ENCODE results near the gene RGS6. TPM values are rescaled to one million over a fixed set of nuclear protein-coding genes. Genes with fewer than 3 reads are reported as not detected.

Gene RGS6
- polyA plus RNA-seq, 3 donors = not detected

DNA sequence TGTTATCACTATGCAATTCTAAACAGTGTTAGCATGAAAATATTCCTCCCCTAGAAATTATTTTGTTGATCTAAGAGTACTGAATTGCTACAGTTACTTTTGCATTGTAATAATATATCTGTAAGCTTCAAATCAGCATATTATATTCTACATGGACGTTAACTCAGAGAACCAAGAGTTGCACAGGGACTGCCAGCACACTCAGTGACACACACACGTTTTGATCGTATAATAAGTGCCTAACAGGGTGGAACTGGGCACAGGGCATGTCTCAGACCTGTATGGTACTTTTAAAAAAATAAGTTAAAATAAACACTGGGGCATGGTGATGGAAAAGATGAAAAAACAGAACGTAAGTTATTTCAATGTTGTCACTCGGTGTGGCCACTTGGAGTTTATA is 451.6 kb downstream of the RGS6 start:
- no peaks in the 10 kb centered on the region for H3K9me3 Mint-ChIP-seq
- TF ChIP-seq, protein P1, sequence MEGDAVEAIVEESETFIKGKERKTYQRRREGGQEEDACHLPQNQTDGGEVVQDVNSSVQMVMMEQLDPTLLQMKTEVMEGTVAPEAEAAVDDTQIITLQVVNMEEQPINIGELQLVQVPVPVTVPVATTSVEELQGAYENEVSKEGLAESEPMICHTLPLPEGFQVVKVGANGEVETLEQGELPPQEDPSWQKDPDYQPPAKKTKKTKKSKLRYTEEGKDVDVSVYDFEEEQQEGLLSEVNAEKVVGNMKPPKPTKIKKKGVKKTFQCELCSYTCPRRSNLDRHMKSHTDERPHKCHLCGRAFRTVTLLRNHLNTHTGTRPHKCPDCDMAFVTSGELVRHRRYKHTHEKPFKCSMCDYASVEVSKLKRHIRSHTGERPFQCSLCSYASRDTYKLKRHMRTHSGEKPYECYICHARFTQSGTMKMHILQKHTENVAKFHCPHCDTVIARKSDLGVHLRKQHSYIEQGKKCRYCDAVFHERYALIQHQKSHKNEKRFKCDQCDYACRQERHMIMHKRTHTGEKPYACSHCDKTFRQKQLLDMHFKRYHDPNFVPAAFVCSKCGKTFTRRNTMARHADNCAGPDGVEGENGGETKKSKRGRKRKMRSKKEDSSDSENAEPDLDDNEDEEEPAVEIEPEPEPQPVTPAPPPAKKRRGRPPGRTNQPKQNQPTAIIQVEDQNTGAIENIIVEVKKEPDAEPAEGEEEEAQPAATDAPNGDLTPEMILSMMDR (IDR thresholded peaks at IDR 0.05) = no peak
- DNase-seq = no peak
- Histone ChIP-seq H3K9me3 (replicated peaks in 1 of 2; ENCODE audit: control insufficient read depth in 1 of 2, insufficient read depth in 1 of 2, low read length in 2 of 2) (no peaks in the 10 kb centered on the region), H3K36me3 (replicated peaks in 1 of 2; ENCODE audit: control insufficient read depth in 1 of 2, insufficient read depth in 2 of 2, low read length in 2 of 2) (no peaks in the 10 kb centered on the region), H3K27me3 (ENCODE audit: control insufficient read depth in 2 of 2, insufficient read depth in 2 of 2, low read length in 2 of 2) (no peaks in the 10 kb centered on the region), H3K9ac (ENCODE audit: insufficient read depth, low read length, poor library complexity, severe bottlenecking) (no peak overlapping the region), H3K79me2 (ENCODE audit: insufficient read depth, low read length) (no peaks in the 10 kb centered on the region), H3K4me3 (replicated peaks in 1 of 3; ENCODE audit: low read depth in 2 of 3, low read length in 3 of 3) (no peak overlapping the region), H3K27ac (ENCODE audit: low read depth in 1 of 2, low read length in 2 of 2) (no peak overlapping the region), H3K4me1 (ENCODE audit: control insufficient read depth in 1 of 2, insufficient read depth in 2 of 2, low read length in 2 of 2) (peaks cover 0 to 3% of the 10 kb centered on the region in 2 donors), H2AFZ (ENCODE audit: insufficient read depth, low read depth, low read length, poor library complexity, severe bottlenecking) (no peak overlapping the region), H3K4me2 (replicated peaks; ENCODE audit: extremely low read depth, low read length, poor library complexity, severe bottlenecking) (no peak overlapping the region), H4K20me1 (ENCODE audit: insufficient read depth, low read length) (no peaks in the 10 kb centered on the region)
- intact Hi-C loops (cut with micrococcal nuclease) = no loop called here
- H3K4me1 Mint-ChIP-seq = peaks cover 7% of the 10 kb centered on the region
- WGBS (ENCODE audit: insufficient coverage) = 83% methylated on average over 1 of the region's 5 CpGs
- H3K36me3 Mint-ChIP-seq = no peaks in the 10 kb centered on the region
- H3K27me3 Mint-ChIP-seq (ENCODE audit: low read depth in 3 of 3) = no peaks in the 10 kb centered on the region
- H3K4me3 Mint-ChIP-seq = no peak overlapping the region
- no peak overlapping the region for H3K27ac Mint-ChIP-seq

DNA sequence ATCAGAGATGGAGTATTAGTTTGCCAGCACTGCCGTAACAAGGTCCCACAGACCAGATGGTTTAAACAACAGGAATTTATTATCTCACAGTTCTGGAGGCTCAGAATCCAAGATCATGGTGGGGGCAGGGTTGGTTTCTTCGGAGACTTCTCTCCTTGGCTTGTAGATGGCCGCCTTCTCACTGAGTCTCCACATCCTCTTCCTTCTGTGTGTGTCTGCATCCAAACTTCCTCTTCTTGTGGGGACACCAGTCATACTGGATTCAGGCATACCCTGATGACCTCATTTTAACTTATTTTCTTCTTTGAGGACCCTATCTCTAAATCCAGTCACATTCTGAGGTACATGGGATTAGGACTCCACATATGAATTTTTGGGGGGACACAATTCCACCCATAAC is 455.5 kb downstream of the RGS6 start:
- intact Hi-C loops (cut with micrococcal nuclease) = no loop called here
- peaks cover 0 to 6% of the 10 kb centered on the region in 2 donors for H3K9me3 ChIP-seq (replicated peaks in 1 of 2; ENCODE audit: control insufficient read depth in 1 of 2, insufficient read depth in 1 of 2, low read length in 2 of 2)

More for the DNA sequence above, 455.5 kb downstream of the RGS6 start:
- H3K4me1 Mint-ChIP-seq = no peaks in the 10 kb centered on the region
- Histone ChIP-seq H3K4me3 (replicated peaks in 1 of 3; ENCODE audit: low read depth in 2 of 3, low read length in 3 of 3) (no peak overlapping the region), H3K4me2 (replicated peaks; ENCODE audit: extremely low read depth, low read length, poor library complexity, severe bottlenecking) (no peak overlapping the region), H3K9ac (ENCODE audit: insufficient read depth, low read length, poor library complexity, severe bottlenecking) (no peak overlapping the region), H3K27me3 (ENCODE audit: control insufficient read depth in 2 of 2, insufficient read depth in 2 of 2, low read length in 2 of 2) (no peaks in the 10 kb centered on the region), H3K4me1 (ENCODE audit: control insufficient read depth in 1 of 2, insufficient read depth in 2 of 2, low read length in 2 of 2) (no peaks in the 10 kb centered on the region), H2AFZ (ENCODE audit: insufficient read depth, low read depth, low read length, poor library complexity, severe bottlenecking) (no peak overlapping the region), H3K27ac (ENCODE audit: low read depth in 1 of 2, low read length in 2 of 2) (no peak overlapping the region), H3K36me3 (replicated peaks in 1 of 2; ENCODE audit: control insufficient read depth in 1 of 2, insufficient read depth in 2 of 2, low read length in 2 of 2) (no peaks in the 10 kb centered on the region), H4K20me1 (ENCODE audit: insufficient read depth, low read length) (no peaks in the 10 kb centered on the region), H3K79me2 (ENCODE audit: insufficient read depth, low read length) (no peaks in the 10 kb centered on the region)
- 0% methylated on average over 2 of the region's 3 CpGs for whole genome bisulfite sequencing (ENCODE audit: insufficient coverage)
- H3K27ac Mint-ChIP-seq = no peak overlapping the region
- TF ChIP-seq, protein P1 (IDR thresholded peaks at IDR 0.05) = no peak
- H3K36me3 Mint-ChIP-seq = no peaks in the 10 kb centered on the region
- H3K27me3 Mint-ChIP-seq (ENCODE audit: low read depth in 3 of 3) = no peaks in the 10 kb centered on the region
- peaks cover 0 to 5% (median 4%) of the 10 kb centered on the region in 7 donors for H3K9me3 Mint-ChIP-seq
- no peak overlapping the region for H3K4me3 Mint-ChIP-seq
- DNase-seq = peak in 1 of 3 donors; percentile 12
